Measurements from ENCODE around the gene MTA3. TPM values are rescaled to one million over a fixed set of nuclear protein-coding genes. Genes with fewer than 3 reads are reported as not detected.
"Not testable (repeated sequence)": the region's sequence is repeated elsewhere in the genome, so short reads cannot be mapped to it uniquely, and the experiment has no call there.

Gene MTA3
- total RNA-seq, 1 donor from 2014 or later: 34.3 TPM

GRCh38 chr2:42725657-42726056, 157.2 kb downstream of the MTA3 start:
- TF ChIP-seq CTCF (IDR thresholded peaks at IDR 0.05): no peak
- Histone ChIP-seq H3K27me3 (no peaks in the 10 kb centered on the region), H3K27ac (no peak overlapping the region), H3K36me3 (no peaks in the 10 kb centered on the region), H3K4me3 (no peak overlapping the region), H3K9me3 (no peaks in the 10 kb centered on the region), H3K4me1 (no peaks in the 10 kb centered on the region)
- ATAC-seq: peak; percentile 75
- no peak for DNase-seq
- intact Hi-C loops (cut with DNase I): no loop called here

- no peak overlapping the region for H3K4me3 ChIP-seq
- no peak for TF ChIP-seq CTCF (IDR thresholded peaks at IDR 0.05)
- H3K27me3 ChIP-seq: no peaks in the 10 kb centered on the region
- ATAC-seq: no peak
- DNase-seq: no peak
- no peaks in the 10 kb centered on the region for H3K36me3 ChIP-seq
- no peaks in the 10 kb centered on the region for H3K4me1 ChIP-seq
- no peak overlapping the region for H3K27ac ChIP-seq
- intact Hi-C loops (cut with DNase I): no loop called here
- no peaks in the 10 kb centered on the region for H3K9me3 ChIP-seq
Observed at GRCh38 chr2:42726680-42727079, 158.2 kb downstream of the MTA3 start.

- H3K4me3 ChIP-seq; H3K4me1 ChIP-seq; H3K36me3 ChIP-seq; intact Hi-C loops (cut with DNase I); ATAC-seq; H3K27ac ChIP-seq; H3K9me3 ChIP-seq; DNase-seq; H3K27me3 ChIP-seq: not testable (repeated sequence)
Observed at GRCh38 chr2:42731316-42731715, 162.9 kb downstream of the MTA3 start.

- H3K9me3 ChIP-seq: peaks cover 5% of the 10 kb centered on the region
- no peak for TF ChIP-seq CTCF (IDR thresholded peaks at IDR 0.05)
- H3K27ac ChIP-seq: no peak overlapping the region
- ATAC-seq: no peak
- H3K4me3 ChIP-seq: no peak overlapping the region
- no peaks in the 10 kb centered on the region for H3K27me3 ChIP-seq
- no peaks in the 10 kb centered on the region for H3K36me3 ChIP-seq
- H3K4me1 ChIP-seq: no peaks in the 10 kb centered on the region
- DNase-seq: no peak
- intact Hi-C loops (cut with DNase I): no loop called here
Observed at GRCh38 chr2:42733852-42734251, 165.4 kb downstream of the MTA3 start.

GRCh38 chr2:42736598-42737322, 168.3 kb downstream of the MTA3 start:
- intact Hi-C loops (cut with DNase I): no loop called here
- H3K4me1 ChIP-seq: peaks cover 5% of the 10 kb centered on the region
- no peak for DNase-seq
- ATAC-seq: no peak
- no peaks in the 10 kb centered on the region for H3K36me3 ChIP-seq
- no peaks in the 10 kb centered on the region for H3K27me3 ChIP-seq
- H3K9me3 ChIP-seq: peaks cover 5% of the 10 kb centered on the region
- no peak overlapping the region for H3K27ac ChIP-seq
- H3K4me3 ChIP-seq: no peak overlapping the region
- TF ChIP-seq CTCF (IDR thresholded peaks at IDR 0.05): no peak

- TF ChIP-seq CTCF (IDR thresholded peaks at IDR 0.05): no peak
- Histone ChIP-seq H3K4me3 (no peak overlapping the region), H3K36me3 (no peaks in the 10 kb centered on the region)
Observed at GRCh38 chr2:42741140-42741539, 172.7 kb downstream of the MTA3 start.

More at GRCh38 chr2:42741140-42741539, 172.7 kb downstream of the MTA3 start:
- intact Hi-C loops (cut with DNase I): no loop called here
- DNase-seq (no peak), ATAC-seq (peak; percentile 87)
- H3K27me3 ChIP-seq: no peaks in the 10 kb centered on the region
- no peaks in the 10 kb centered on the region for H3K9me3 ChIP-seq
- H3K27ac ChIP-seq: peak overlapping the region; percentile 48
- peaks cover 5% of the 10 kb centered on the region for H3K4me1 ChIP-seq

Data from upper lobe of right lung (tissue), 1 donor.